ENCODE measurements around the gene C5orf58. TPM values are rescaled to one million over a fixed set of nuclear protein-coding genes. Genes with fewer than 3 reads are reported as not detected.

The C5orf58 gene
- total and polyA plus RNA-seq, 7 donors: not detected

- intact Hi-C loops (cut with DNase I): no loop called here
- peaks cover 0 to 3% (median 0%) of the 10 kb centered on the region in 3 donors for H3K27me3 ChIP-seq (ENCODE audit: insufficient read depth in 3 of 3, low read length in 2 of 3)
- TF ChIP-seq, protein P1, sequence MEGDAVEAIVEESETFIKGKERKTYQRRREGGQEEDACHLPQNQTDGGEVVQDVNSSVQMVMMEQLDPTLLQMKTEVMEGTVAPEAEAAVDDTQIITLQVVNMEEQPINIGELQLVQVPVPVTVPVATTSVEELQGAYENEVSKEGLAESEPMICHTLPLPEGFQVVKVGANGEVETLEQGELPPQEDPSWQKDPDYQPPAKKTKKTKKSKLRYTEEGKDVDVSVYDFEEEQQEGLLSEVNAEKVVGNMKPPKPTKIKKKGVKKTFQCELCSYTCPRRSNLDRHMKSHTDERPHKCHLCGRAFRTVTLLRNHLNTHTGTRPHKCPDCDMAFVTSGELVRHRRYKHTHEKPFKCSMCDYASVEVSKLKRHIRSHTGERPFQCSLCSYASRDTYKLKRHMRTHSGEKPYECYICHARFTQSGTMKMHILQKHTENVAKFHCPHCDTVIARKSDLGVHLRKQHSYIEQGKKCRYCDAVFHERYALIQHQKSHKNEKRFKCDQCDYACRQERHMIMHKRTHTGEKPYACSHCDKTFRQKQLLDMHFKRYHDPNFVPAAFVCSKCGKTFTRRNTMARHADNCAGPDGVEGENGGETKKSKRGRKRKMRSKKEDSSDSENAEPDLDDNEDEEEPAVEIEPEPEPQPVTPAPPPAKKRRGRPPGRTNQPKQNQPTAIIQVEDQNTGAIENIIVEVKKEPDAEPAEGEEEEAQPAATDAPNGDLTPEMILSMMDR (IDR thresholded peaks at IDR 0.05): no peak
- H3K4me3 ChIP-seq: no peak overlapping the region
- no peak overlapping the region for H3K27ac ChIP-seq
- WGBS, 3 donors: 53 to 65% (median 64%) methylated on average over 2 of the region's 2 CpGs
- DNase-seq (no peak), ATAC-seq (no peak)
- no peaks in the 10 kb centered on the region for H3K36me3 ChIP-seq (ENCODE audit: insufficient read depth in 1 of 2, low read depth in 1 of 2)
- no peaks in the 10 kb centered on the region for H3K4me1 ChIP-seq
- H3K9me3 ChIP-seq: peaks cover 4% of the 10 kb centered on the region
Observed at GRCh38 chr5:170288151-170288550, 55.4 kb downstream of the C5orf58 start.

- intact Hi-C loops (cut with DNase I): no loop called here
- 55 to 76% (median 57%) methylated on average over 3 of the region's 3 CpGs for WGBS, 3 donors
- no peak for ATAC-seq
- no peak for DNase-seq
- H3K36me3 ChIP-seq (ENCODE audit: insufficient read depth in 1 of 2, low read depth in 1 of 2): no peaks in the 10 kb centered on the region
- no peak overlapping the region for H3K27ac ChIP-seq
- no peaks in the 10 kb centered on the region for H3K4me1 ChIP-seq
- H3K9me3 ChIP-seq: peaks cover 4% of the 10 kb centered on the region
- H3K27me3 ChIP-seq (ENCODE audit: insufficient read depth in 3 of 3, low read length in 2 of 3): peaks cover 0 to 3% (median 0%) of the 10 kb centered on the region in 3 donors
- TF ChIP-seq, protein P1 (IDR thresholded peaks at IDR 0.05): no peak
- H3K4me3 ChIP-seq: no peak overlapping the region
Observed at GRCh38 chr5:170288551-170288950, 55.8 kb downstream of the C5orf58 start.

DNA sequence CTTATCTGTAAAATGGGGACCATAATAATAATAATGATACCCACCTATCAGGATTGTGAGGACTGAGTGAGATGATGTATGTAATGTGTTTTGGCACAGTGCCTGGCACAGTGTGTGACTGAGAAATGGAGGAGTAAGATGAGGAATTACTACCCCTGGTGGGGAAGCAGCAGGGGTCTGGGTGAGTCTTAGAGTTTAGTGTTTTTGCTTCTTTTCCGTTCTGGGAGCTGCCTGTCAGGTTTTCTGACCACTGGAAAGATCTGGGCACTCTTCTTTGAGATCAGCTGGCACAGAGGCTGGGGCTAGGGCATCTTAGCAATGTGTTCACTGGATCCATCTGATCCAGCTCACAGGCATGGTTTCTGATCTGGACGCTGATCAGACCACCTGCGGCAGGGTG, 56.3 kb downstream of the C5orf58 start:
- intact Hi-C loops (cut with DNase I): no loop called here
- Histone ChIP-seq H3K9me3 (peaks cover 4% of the 10 kb centered on the region), H3K4me1 (no peaks in the 10 kb centered on the region), H3K27me3 (ENCODE audit: insufficient read depth in 3 of 3, low read length in 2 of 3) (peaks cover 0 to 3% (median 0%) of the 10 kb centered on the region in 3 donors), H3K27ac (no peak overlapping the region), H3K4me3 (no peak overlapping the region), H3K36me3 (ENCODE audit: insufficient read depth in 1 of 2, low read depth in 1 of 2) (no peaks in the 10 kb centered on the region)
- ATAC-seq: no peak
- WGBS, 3 donors: 49 to 75% (median 71%) methylated on average over 3 of the region's 3 CpGs
- TF ChIP-seq, protein P1 (IDR thresholded peaks at IDR 0.05): no peak
- no peak for DNase-seq

GRCh38 chr5:170289764-170290163, 57.0 kb downstream of the C5orf58 start:
- 44 to 57% (median 52%) methylated on average over 4 of the region's 4 CpGs for WGBS, 3 donors
- Histone ChIP-seq H3K36me3 (ENCODE audit: insufficient read depth in 1 of 2, low read depth in 1 of 2) (no peaks in the 10 kb centered on the region), H3K4me3 (no peak overlapping the region), H3K27me3 (ENCODE audit: insufficient read depth in 3 of 3, low read length in 2 of 3) (peaks cover 0 to 3% (median 0%) of the 10 kb centered on the region in 3 donors), H3K27ac (no peak overlapping the region), H3K4me1 (no peaks in the 10 kb centered on the region), H3K9me3 (peaks cover 4% of the 10 kb centered on the region)
- ATAC-seq (peak; percentile 23 to 78 (median 68)), DNase-seq (peak; percentile 53 to 70)
- TF ChIP-seq, protein P1 (IDR thresholded peaks at IDR 0.05): no peak
- intact Hi-C loops (cut with DNase I): no loop called here

- Histone ChIP-seq H3K27me3 (ENCODE audit: insufficient read depth in 3 of 3, low read length in 2 of 3) (peaks cover 0 to 3% (median 0%) of the 10 kb centered on the region in 3 donors), H3K4me1 (no peaks in the 10 kb centered on the region), H3K9me3 (no peaks in the 10 kb centered on the region), H3K27ac (no peak overlapping the region), H3K36me3 (ENCODE audit: insufficient read depth in 1 of 2, low read depth in 1 of 2) (no peaks in the 10 kb centered on the region), H3K4me3 (no peak overlapping the region)
- WGBS, 3 donors: 77 to 83% (median 81%) methylated on average over 3 of the region's 3 CpGs
- DNase-seq: no peak
- no peak for ATAC-seq
- TF ChIP-seq, protein P1 (IDR thresholded peaks at IDR 0.05): no peak
- intact Hi-C loops (cut with DNase I): no loop called here
Observed at GRCh38 chr5:170290498-170290897, 57.7 kb downstream of the C5orf58 start.

Measured in psoas muscle (tissue), 8 donors.